RWPE1 (cell line): ENCODE results near the gene DSCAM.

Experiments used
- CTCF ChIA-PET: fragments of 350-600 bp; sonication (Branson Sonifier 250); formaldehyde crosslinking; extraction: SDS; loops from one replicate; lab custom pipeline; 2021; lab: Yijun Ruan, JAX
- POLR2A ChIA-PET: fragments of 400-600 bp; formaldehyde crosslinking; extraction: SDS; loops from one replicate; lab custom pipeline; 2020; ENCODE audit warnings: antibody characterized with exemption; ENCODE audit not compliant: low non-redundant PET; lab: Yijun Ruan, JAX
- DNase-seq: peaks from one replicate; pipeline ENCODE4 v3.0.0; 2012; ENCODE audit warnings: low spot score
- H3K27ac ChIP-seq: fragments of 450-650 bp; 2 replicates; pipeline ENCODE4 v1.5.1; 2017
- CTCF ChIP-seq: fragments of 450-650 bp; conservative IDR thresholded peaks from 2 replicates; pipeline ENCODE4 v1.5.1; 2017; ENCODE audit warnings: low read depth, mild to moderate bottlenecking

Gene DSCAM

GRCh38 chr21:40641042-40641441, 205.9 kb downstream of the DSCAM start:
- POLR2A ChIA-PET: no interaction called here
- TF ChIP-seq CTCF: no peak
- H3K27ac ChIP-seq: no peak overlapping the region
- CTCF ChIA-PET: no interaction called here
- DNase-seq: no peak

GRCh38 chr21:40640266-40640789, 206.6 kb downstream of the DSCAM start:
- ChIA-PET POLR2A (no interaction called here), CTCF (no interaction called here)
- no peak for DNase-seq
- no peak for TF ChIP-seq CTCF
- H3K27ac ChIP-seq: no peak overlapping the region

- no peak for DNase-seq
- no peak for TF ChIP-seq CTCF
- no peak overlapping the region for H3K27ac ChIP-seq
- ChIA-PET CTCF (no interaction called here), POLR2A (no interaction called here)
These were observed 207.3 kb downstream of the DSCAM start for GRCh38 chr21:40639616-40640194.

- no peak for TF ChIP-seq CTCF
- ChIA-PET CTCF (no interaction called here), POLR2A (no interaction called here)
- no peak for DNase-seq
- no peak overlapping the region for H3K27ac ChIP-seq
These were observed 208.3 kb downstream of the DSCAM start for GRCh38 chr21:40638466-40639251.

GRCh38 chr21:40636026-40636425, 210.9 kb downstream of the DSCAM start:
- ChIA-PET CTCF (no interaction called here), POLR2A (no interaction called here)

GRCh38 chr21:40635391-40635790, 211.6 kb downstream of the DSCAM start:
- ChIA-PET CTCF (no interaction called here), POLR2A (no interaction called here)
- no peak overlapping the region for H3K27ac ChIP-seq
- no peak for TF ChIP-seq CTCF
- no peak for DNase-seq

More at GRCh38 chr21:40636026-40636425, 210.9 kb downstream of the DSCAM start:
- TF ChIP-seq CTCF: no peak
- no peak for DNase-seq
- no peak overlapping the region for H3K27ac ChIP-seq
